ENCODE results near the gene TRAPPC1.

DNA sequence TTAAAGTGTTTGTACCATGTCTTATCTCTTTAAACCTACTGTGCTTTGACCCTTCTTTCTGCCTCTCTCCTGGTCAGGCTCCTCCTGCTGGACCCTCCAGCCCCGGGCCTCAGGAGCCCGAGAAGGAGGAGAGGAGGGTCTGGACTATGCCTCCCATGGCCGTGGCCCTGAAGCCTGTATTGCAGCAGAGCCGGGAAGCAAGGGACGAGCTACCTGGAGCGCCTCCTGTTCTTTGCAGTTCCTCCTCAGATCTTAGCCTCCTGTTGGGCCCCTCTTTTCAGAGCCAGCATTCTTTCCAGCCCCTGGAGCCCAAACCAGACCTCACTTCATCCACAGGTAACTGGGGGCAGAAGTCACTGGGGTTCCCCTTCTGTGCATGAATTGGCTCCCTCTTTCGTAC, 13.9 kb upstream of the TRAPPC1 start:
- TF ChIP-seq, protein P1, sequence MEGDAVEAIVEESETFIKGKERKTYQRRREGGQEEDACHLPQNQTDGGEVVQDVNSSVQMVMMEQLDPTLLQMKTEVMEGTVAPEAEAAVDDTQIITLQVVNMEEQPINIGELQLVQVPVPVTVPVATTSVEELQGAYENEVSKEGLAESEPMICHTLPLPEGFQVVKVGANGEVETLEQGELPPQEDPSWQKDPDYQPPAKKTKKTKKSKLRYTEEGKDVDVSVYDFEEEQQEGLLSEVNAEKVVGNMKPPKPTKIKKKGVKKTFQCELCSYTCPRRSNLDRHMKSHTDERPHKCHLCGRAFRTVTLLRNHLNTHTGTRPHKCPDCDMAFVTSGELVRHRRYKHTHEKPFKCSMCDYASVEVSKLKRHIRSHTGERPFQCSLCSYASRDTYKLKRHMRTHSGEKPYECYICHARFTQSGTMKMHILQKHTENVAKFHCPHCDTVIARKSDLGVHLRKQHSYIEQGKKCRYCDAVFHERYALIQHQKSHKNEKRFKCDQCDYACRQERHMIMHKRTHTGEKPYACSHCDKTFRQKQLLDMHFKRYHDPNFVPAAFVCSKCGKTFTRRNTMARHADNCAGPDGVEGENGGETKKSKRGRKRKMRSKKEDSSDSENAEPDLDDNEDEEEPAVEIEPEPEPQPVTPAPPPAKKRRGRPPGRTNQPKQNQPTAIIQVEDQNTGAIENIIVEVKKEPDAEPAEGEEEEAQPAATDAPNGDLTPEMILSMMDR (IDR thresholded peaks at IDR 0.05), result no peak
- TF ChIP-seq POLR2A (IDR thresholded peaks at IDR 0.05), result no peak
